GM04503 (cell line): ENCODE measurements around the gene SSBP3.

Experiments used
- DNase-seq: peaks from one replicate; pipeline ENCODE4 v3.0.0-alpha.2; 2012; ENCODE audit warnings: low read depth

SSBP3 gene

GRCh38 chr1:54409156-54410142 is 3.3 kb upstream of the SSBP3 start:
- DNase-seq = no peak

GRCh38 chr1:54408147-54409066 is 2.2 kb upstream of the SSBP3 start:
- peak; percentile 71 for DNase-seq

GRCh38 chr1:54407404-54408146 is 1.4 kb upstream of the SSBP3 start:
- DNase-seq = peak; percentile 76

- no peak for DNase-seq
Observed at GRCh38 chr1:54407154-54407403, 885 bp upstream of the SSBP3 start.

- no peak for DNase-seq
Observed at GRCh38 chr1:54405898-54406293, 298 bp downstream of the SSBP3 start.

- no peak for DNase-seq
Observed at GRCh38 chr1:54404939-54405897, 976 bp downstream of the SSBP3 start.

GRCh38 chr1:54404263-54404662 is 1.9 kb downstream of the SSBP3 start:
- DNase-seq = no peak

- DNase-seq = no peak
Observed at GRCh38 chr1:54403808-54404261, 2.4 kb downstream of the SSBP3 start.

GRCh38 chr1:54403405-54403804 is 2.8 kb downstream of the SSBP3 start:
- DNase-seq = no peak

GRCh38 chr1:54402896-54403295 is 3.3 kb downstream of the SSBP3 start:
- DNase-seq = no peak

- DNase-seq = no peak
Observed at GRCh38 chr1:54401799-54402198, 4.4 kb downstream of the SSBP3 start.

- no peak for DNase-seq
Observed at GRCh38 chr1:54400329-54400728, 5.9 kb downstream of the SSBP3 start.

- no peak for DNase-seq
Observed at GRCh38 chr1:54399765-54400164, 6.4 kb downstream of the SSBP3 start.

GRCh38 chr1:54398963-54399528 is 7.1 kb downstream of the SSBP3 start:
- DNase-seq = no peak

GRCh38 chr1:54397980-54398379 is 8.2 kb downstream of the SSBP3 start:
- DNase-seq = no peak

GRCh38 chr1:54397090-54397591 is 9.1 kb downstream of the SSBP3 start:
- DNase-seq = no peak

GRCh38 chr1:54396261-54396933 is 9.8 kb downstream of the SSBP3 start:
- DNase-seq = no peak

GRCh38 chr1:54395281-54395934 is 10.8 kb downstream of the SSBP3 start:
- no peak for DNase-seq

GRCh38 chr1:54394104-54394503 is 12.1 kb downstream of the SSBP3 start:
- no peak for DNase-seq
